D721Med (cell line): ENCODE measurements around the gene PSORS1C2.

Experiments used
- DNase-seq: peaks from one replicate; pipeline ENCODE4 v3.0.0; 2011; ENCODE audit warnings: low spot score; ENCODE audit not compliant: insufficient read length
- FAIRE-seq: peaks from 2 replicates; lab custom pipeline; 2011; peaks lifted over from hg19 to GRCh38; lab: Jason Lieb, UNC
- CTCF ChIP-seq: IDR thresholded peaks from 2 replicates; pipeline ENCODE4 v1.5.1; 2012; ENCODE audit warnings: mild to moderate bottlenecking, control low read depth; ENCODE audit not compliant: insufficient read depth; ENCODE audit errors: missing control alignments

PSORS1C2 gene

DNA sequence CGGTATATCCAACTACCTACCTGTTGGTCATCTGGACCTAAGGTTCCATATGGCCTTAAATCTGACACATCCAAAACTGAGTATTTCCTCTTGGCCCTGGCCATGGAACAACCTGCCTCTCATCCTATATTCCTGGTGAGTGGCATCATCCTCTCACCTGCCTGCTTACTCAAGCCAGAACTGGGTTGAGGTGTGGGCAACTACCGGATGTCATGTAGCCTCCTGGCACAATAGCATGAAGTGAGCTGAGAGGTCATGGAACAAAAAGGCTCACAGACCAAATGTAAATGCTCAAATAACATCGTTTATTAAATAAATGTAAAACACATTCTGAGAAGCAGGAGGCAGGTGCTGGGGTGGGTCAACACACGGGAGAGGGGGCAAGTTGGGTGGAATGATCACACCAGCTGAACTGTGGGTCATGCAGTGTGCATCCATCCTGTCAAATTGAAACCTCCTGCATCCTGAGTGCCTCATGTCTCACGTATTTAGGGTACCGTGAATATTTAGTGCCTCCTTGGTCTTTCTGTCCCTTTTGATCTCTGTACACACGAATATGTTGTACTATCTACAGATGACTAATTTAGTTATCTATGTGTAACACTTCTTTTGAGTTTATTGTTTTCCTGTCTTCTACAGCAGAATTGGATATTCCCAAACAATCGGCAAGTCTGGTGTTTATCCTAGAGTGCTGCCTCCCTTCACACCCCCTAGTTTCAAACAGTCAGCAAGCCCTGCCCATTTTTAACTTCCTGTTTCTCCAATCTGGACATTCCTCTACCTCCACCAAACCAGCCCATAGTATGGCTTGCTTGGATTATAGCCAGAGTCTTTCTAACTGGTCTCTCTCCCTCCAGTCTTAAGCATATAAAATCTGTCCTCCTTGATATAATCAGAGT is 39.5 kb upstream of the PSORS1C2 start:
- no peak for FAIRE-seq
- DNase-seq, result no peak
- TF ChIP-seq CTCF, result no peak

GRCh38 chr6:31175971-31176370 is 37.1 kb upstream of the PSORS1C2 start:
- TF ChIP-seq CTCF, result no peak
- DNase-seq, result no peak
- FAIRE-seq, result no peak

GRCh38 chr6:31174378-31174777 is 35.5 kb upstream of the PSORS1C2 start:
- DNase-seq (no peak), FAIRE-seq (no peak)
- TF ChIP-seq CTCF, result no peak

DNA sequence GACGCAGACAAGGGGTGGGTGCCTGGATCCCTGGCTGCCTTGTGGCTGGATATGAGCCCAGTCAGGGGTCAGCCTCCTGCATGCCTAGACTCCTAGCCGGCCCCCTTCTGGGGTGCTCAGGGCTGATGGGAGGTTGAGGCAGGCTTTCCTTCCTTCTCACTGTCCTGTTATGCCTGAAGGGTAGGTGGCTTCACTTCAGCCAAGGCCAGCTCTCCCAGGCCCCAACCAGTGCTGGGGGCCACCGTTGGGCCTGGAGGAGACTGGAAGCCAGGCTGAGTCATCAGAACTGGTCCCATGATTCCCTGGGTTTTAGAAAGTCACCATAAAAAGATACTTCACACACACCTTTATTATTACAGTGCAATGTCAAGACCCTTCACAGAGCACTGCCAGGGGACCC is 34.5 kb upstream of the PSORS1C2 start:
- TF ChIP-seq CTCF, result no peak
- FAIRE-seq (no peak), DNase-seq (no peak)

- FAIRE-seq (no peak), DNase-seq (no peak)
- no peak for TF ChIP-seq CTCF
These were observed 34.1 kb upstream of the PSORS1C2 start for GRCh38 chr6:31172973-31173384.

DNA sequence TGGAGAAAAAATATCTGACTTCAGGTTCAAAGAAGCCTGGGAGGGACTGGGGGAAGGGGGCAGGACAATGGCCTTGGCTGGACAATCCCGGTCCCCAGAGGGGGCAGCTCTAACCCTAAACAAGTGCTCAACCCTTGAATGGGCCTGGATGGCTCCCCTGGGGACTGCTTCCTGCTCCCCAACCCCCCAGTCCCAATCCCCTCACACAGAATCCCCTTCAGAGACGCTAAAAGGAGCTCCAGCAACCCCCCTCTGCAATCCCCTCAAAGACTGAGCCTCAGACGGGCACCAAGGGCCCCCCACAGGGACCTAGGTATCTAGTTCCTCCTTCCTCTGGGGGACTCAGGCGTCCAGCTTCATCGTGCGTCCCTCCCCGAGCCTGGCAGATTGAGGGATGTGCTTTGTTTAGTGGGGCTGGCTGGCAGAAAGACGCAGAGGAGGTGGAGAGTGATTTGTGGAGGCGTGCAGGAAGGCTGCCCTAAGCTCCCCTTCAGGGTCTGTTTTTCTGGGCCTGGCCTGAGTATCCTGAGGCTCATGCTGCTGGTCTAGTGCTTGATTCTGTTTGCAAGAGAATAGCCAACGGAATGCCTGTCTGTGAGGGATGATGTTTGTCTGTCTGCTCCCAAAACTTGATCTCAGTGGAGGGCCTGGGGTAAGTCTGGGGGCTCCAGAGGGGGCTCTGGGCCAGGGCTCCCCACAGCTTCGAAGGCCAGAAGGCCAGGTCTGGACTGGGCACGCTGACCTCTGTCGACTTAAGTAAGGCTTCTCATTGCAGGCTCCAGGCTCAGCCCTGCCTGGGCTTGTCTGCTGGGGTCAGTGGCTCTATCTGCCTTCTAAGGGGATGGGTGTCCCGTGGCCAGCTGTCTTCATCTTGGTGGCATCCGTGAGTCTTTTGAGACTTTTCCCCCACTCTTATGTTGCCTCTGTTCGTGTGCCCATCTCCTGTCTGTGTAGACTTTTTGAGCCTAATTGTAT is 33.4 kb upstream of the PSORS1C2 start:
- FAIRE-seq (no peak), DNase-seq (no peak)
- TF ChIP-seq CTCF, result no peak
